ENCODE results near the gene DGCR8.

DNA sequence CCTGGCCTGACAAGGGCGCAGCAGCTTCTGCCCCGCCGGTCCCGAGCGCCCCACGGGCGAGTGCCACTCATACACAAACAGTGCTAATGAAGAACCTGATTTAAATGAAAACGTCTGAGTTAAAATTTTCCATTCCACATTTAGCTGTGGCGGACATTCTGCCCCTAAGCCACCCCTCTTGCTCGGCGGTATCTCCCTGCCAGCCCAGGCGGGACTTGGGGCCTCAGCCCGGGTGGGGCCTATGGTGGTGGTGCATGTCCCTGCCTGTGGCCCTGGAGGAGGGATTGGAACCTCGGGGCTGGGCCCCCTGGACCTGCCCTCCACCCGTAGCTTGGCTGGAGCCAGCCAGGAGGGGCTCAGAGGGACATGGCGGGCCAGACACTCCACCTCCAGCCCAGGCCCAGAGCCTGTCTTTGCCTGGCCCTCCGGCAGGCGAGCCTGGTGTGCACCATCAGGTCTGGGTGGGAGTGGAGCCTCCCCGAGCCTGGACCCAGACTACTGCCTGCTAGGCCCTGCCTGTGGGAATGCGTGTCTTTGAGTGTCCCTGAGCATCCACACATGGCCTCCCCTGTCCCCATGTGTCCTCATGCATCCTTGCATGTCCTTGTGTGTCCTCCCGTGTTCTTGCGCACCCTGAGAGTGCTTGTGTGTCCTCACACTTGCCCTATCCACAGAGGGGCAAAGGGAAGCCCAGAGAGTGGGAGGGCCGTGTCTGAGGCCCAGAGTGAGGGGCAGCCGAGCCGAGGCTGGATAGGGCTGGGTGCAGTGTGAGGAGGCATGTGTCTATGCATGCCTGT, 56.0 kb downstream of the DGCR8 start:
- no peak for TF ChIP-seq EP300 (IDR thresholded peaks at IDR 0.05; ENCODE audit: low read depth)
- TF ChIP-seq, protein P1, sequence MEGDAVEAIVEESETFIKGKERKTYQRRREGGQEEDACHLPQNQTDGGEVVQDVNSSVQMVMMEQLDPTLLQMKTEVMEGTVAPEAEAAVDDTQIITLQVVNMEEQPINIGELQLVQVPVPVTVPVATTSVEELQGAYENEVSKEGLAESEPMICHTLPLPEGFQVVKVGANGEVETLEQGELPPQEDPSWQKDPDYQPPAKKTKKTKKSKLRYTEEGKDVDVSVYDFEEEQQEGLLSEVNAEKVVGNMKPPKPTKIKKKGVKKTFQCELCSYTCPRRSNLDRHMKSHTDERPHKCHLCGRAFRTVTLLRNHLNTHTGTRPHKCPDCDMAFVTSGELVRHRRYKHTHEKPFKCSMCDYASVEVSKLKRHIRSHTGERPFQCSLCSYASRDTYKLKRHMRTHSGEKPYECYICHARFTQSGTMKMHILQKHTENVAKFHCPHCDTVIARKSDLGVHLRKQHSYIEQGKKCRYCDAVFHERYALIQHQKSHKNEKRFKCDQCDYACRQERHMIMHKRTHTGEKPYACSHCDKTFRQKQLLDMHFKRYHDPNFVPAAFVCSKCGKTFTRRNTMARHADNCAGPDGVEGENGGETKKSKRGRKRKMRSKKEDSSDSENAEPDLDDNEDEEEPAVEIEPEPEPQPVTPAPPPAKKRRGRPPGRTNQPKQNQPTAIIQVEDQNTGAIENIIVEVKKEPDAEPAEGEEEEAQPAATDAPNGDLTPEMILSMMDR (IDR thresholded peaks at IDR 0.05) = no peak
